D341Med (cell line): ENCODE results near the gene HOXD9.

Experiments used
- DNase-seq: peaks from one replicate; pipeline ENCODE4 v3.0.0; 2012; ENCODE audit warnings: low spot score

Gene HOXD9

DNA sequence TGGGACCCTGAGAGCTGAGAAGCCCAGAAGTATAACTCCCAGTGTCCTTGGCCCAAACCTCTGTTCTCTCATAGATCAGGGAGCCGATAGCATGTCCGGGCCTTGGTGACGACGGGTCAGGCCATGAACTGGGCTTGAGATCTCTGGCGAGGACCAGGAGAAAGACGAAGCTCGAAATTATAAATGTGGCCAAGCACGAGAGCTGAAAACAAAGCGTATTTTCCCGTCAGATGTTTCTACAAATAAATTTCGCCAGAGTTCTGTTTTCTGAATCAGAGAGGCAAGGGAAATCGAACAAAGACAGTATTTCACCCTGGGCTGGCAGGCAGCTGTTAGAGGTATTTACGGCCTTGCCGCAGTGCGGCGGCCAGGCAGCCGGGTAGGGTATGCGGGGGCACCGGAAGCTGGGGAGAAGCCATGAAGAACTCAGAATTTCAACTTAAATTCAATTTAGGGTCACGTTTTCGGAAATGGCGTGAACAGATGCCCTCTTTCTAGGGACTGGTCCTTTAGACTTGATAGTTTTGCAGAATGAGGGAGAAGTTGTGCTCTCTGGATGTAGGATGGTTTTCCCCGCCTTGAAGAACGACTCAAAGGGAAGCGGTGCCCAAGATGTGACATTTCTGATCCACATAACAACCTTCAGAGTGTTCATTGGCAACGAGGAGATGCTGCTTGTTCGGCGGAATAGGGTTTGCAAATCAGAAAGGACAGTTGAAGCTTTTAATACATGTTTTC lies 16.6 kb downstream of the HOXD9 start:
- no peak for DNase-seq

DNA sequence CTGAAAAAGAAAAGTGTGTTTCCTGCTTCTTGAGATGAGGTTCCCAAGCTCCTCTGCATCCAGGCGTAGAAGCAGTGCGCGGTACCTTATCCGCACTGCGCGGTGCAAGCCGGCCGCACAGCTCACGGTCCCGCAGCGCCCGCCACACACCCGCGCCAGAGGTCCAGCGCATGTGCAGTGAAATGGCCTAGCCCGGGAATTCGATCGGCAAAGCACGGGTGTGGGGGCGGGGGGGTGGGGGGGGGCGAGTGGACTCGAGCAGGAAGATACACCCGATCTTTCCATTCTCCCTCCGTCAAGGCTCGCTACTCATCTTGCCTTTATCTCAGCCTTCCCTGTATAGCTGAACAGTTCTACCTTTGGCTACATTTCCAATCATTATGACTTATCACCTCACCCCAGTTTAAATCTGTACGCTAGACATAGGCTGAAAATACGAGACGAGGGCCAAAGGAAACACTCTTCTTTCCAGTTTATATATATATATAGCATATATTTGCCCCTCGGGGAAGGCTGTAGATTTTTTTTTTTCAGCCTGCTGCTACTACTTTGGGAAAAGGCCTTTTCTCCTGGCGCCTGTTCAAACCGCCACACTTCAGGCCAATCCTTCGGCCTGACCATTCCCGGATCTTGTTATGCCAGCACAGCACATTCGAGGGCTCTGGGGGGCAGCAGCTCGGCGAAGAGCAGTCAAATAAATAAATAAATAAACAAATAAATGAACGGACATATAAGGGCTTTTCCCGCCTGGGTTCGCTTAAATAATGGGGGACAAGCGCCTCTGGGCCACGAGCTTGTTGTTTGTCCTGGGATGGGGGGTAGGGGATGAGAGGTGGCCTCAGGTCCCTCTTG lies 17.4 kb downstream of the HOXD9 start:
- no peak for DNase-seq

DNA sequence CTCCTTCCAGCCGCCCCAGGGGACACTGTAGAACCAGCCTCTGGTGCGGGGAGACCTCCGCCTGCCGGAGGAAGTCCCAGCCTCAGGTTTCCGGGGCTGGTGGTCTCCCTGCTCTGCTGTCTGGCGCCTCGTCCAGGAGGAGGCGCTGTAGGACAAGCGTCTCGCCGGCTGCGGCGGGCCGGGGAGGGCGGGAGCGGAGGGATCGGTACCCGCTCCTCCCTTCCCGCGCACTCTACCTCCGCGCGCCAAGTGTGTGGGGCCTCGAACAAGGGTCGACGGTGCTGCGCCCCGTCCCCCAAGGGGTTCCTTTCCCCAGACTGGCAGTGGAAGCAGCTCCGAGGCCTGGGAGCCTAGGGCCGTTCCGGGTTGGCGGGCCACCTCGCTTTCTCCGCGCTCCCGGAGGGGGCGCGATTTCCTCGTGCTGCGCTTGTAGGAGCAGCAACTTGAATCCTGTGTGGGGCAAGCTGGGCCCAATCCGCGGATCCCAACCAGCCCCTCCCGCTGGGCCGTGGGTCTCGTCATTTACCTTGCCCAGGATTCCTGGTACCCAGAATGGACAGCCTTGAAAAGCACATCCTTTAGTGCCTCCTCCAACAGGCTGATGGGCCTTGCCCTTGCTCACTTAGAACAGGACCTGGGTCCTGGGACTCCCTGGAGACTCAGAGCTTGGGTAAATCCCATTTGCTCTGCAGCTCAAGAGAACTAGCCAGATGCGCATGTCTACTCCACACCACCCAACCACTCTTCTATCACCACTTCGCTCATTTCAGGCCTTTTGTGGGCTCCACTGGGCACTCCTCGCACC lies 18.2 kb downstream of the HOXD9 start:
- peak; percentile 93 for DNase-seq

DNA sequence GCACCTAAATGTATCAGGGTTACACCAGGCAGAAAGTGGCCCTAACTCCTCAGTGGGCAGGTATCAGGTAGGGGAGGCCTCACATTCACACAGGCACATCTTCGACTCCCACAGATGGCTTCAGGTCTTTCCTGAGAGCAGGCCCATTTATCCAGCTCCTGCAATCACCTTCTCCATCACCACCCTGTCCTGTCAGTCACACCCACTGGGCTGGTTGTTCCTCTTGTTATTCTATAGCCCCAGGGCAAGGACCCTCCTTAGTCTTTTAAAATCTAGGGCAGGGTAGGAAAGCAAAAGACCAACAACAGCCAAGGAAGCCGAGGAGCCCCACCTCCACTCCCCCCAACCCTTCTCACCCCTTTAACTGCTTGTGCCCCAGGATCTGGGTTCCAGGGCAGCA lies 19.8 kb downstream of the HOXD9 start:
- DNase-seq: no peak

GRCh38 chr2:176145085-176145969 lies 22.8 kb downstream of the HOXD9 start:
- no peak for DNase-seq

DNA sequence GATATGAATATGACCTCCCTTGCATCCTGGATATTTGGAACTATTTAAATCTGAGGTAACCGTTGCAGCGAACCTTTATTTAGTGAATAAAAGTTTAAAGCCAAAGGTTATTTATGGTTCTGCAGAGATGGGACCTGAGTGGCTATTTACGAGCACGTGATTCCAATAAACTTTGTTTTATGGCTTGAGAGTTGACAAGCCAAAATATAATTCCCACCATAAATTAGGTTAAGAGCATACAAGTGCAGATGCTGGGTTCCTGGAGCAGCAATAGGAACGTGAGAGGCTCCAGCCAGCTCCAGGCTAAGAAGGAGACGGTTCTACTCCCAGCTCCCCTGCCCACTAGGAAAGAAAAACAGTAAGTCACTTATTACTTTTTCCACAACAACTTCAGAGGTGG lies 23.6 kb downstream of the HOXD9 start:
- DNase-seq: no peak

DNA sequence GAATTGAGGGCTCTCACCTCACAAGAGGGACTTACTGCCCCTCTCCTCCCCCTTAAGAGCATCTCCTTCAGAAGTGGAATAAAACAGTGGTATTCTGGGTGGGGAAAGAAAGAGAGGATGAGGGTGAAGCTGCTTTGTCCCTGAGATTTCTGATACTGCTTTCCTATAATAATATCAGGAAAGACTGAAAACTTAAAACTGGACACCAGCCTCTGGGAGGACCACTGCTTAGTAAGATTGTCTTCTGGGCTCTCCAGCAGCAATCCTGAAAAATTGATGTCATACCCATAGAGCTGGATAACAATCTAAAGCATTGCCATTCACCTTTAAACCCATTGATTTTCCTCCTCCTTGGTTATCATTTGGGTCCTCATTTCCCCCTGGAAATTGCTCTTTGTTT lies 24.1 kb downstream of the HOXD9 start:
- no peak for DNase-seq

DNA sequence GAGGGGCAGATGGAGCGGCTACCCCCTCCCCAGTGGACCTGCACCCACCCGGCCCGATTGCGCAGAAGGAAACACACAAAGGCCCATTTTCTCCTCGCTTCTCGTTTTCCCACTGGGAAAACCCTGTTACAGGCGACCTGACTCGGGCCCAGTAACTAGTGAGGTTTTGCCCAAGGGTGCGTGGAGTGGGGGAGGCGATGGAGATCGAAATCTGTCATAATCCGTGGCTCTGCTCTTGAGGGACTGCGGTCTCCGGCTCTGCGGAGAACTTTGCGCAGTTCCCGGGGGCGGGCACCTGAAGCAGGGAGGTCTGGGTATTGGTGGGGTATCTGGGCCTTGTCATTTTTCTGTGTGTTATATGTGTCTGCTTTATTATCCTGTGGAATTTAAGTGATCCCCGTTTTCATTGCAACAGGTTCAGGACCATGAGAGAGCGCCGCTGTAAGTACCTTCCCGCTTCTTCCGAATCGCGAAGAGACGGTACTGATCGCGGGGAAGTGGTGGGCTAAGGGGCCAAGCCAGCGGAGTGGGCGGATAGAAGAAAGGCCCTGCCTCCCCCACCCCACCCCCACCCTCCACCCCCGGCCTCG lies 24.8 kb downstream of the HOXD9 start:
- no peak for DNase-seq

GRCh38 chr2:176147800-176148496 lies 25.4 kb downstream of the HOXD9 start:
- DNase-seq: no peak

GRCh38 chr2:176148751-176149421 lies 26.4 kb downstream of the HOXD9 start:
- DNase-seq: no peak

GRCh38 chr2:176149481-176149938 lies 27.0 kb downstream of the HOXD9 start:
- DNase-seq: no peak

DNA sequence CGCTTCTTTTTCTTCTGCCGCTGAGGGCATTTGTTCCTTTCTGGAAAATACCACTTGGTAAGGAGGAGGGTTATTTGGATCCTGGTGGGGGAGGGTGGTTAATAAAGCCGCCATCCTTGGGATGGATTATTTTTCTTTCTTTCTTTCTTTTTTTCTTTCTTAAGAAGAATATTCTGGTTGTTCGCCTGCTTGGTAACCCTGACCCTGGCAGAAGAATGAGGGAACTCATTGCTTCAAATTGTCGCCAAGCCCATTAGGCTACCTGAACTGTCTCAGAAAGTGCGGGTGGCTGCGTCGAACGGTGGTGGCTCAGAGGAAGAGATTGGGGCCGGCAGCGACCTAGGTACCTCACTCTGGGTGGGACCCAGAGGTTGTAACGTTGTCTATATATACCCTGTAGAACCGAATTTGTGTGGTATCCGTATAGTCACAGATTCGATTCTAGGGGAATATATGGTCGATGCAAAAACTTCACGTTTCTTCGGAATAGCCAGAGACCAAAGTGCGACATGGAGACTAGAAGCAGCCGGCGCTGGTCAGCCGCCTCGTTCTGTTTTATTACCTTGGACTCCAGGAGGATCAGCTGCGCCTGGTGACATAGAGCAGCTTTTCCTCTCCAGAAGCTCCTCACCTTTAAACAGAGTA lies 27.5 kb downstream of the HOXD9 start:
- no peak for DNase-seq

DNA sequence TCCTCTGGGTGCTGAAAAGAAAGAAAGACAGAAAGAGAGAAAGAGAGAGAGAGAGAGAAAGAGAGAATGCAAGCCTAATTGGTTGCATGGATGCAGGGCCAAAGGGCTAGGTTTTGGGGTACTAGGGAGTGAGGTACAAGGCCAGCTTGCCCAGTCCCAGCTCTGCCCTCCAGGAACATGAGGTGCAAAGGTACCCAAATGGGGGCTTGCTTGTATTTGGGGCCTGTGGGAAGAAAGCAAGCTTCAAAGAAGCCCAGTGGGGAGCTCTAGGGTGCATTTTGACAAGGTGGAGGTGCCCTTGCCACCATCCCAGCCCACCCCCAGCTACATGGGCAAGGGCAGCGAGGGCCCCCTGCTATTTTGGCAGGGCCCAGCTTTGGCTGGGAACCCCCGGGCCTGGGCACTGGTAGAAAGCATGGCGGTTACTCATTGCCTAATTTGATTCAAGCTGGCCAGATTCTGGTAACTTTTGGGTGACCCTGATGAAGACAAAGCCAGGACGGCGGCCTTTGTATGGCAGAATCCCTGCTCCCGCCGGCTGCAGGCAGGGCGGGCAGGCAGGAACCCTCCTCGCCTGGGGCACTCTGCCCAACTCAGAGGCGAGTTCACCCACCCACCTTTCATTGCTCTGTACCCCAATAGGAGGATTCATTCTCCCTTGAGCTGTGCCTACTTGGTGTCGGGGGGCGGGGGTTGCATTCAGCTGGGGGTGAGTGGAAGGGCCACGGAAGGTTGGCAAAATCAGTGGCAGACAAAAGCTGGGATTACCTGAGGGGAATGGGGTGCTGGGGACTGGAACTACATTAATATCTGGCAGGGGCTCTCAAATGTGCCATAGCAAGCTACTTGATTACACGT lies 28.3 kb downstream of the HOXD9 start:
- DNase-seq: no peak

DNA sequence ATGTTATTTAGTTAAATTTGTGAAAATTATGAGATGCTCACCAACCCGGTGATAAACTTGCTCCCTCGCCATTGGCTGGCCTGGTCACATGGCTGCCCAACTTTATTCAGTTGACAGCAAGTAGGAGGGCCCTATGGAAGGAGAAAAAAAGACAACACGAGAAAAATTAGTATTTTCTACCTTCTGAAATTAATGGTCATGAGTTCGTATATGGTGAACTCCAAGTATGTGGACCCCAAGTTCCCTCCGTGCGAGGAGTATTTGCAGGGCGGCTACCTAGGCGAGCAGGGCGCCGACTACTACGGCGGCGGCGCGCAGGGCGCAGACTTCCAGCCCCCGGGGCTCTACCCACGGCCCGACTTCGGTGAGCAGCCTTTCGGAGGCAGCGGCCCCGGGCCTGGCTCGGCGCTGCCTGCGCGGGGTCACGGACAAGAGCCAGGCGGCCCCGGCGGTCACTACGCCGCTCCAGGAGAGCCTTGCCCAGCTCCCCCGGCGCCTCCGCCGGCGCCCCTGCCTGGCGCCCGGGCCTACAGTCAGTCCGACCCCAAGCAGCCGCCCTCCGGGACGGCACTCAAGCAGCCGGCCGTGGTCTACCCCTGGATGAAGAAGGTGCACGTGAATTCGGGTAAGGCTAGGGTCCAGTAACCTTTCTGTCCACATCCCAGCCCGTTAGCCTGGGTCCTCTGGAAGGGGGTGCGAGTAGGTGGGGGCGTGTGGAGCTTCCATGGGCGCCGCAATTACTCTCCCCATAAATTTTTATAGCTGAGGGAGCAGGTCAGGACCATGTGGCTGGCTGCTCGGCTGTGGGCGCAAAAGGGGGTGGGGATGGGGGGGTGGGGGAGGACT lies 29.1 kb downstream of the HOXD9 start, which contains the start of gene HOXD4:
HOXD4 (plus strand) TSS at position 109 of the 846 bp plus-strand sequence; CDS start at position 193, 84 bp downstream.
- DNase-seq: no peak

- DNase-seq: no peak
These were observed 30.0 kb downstream of the HOXD9 start for GRCh38 chr2:176152350-176153181.

- no peak for DNase-seq
These were observed 32.2 kb downstream of the HOXD9 start for GRCh38 chr2:176154576-176155252.
